Measurements from ENCODE around the gene CACNA1G.

CACNA1G gene

GRCh38 chr17:50635732-50635981, 75.1 kb downstream of the CACNA1G start:
- no peak for DNase-seq

- DNase-seq, result no peak
Measured at GRCh38 chr17:50635982-50636803, 75.7 kb downstream of the CACNA1G start.

- DNase-seq, result no peak
Measured at GRCh38 chr17:50636804-50637195, 76.3 kb downstream of the CACNA1G start.

- DNase-seq, result no peak
Measured at GRCh38 chr17:50637829-50638605, 77.5 kb downstream of the CACNA1G start.

GRCh38 chr17:50638606-50638965, 78.1 kb downstream of the CACNA1G start:
- peak; percentile 65 to 74 for DNase-seq

- peak; percentile 94 to 98 for DNase-seq
Measured at GRCh38 chr17:50638966-50639713, 78.6 kb downstream of the CACNA1G start.

- no peak for DNase-seq
Measured at GRCh38 chr17:50640686-50641351, 80.3 kb downstream of the CACNA1G start.

GRCh38 chr17:50641357-50641756, 80.8 kb downstream of the CACNA1G start:
- DNase-seq, result no peak

- DNase-seq, result no peak
Measured at GRCh38 chr17:50642071-50642721, 81.7 kb downstream of the CACNA1G start.

- no peak for DNase-seq
Measured at GRCh38 chr17:50642722-50643656, 82.5 kb downstream of the CACNA1G start.

- no peak for DNase-seq
Measured at GRCh38 chr17:50645748-50646682, 85.5 kb downstream of the CACNA1G start.

- DNase-seq, result no peak
Measured at GRCh38 chr17:50647187-50647586, 86.7 kb downstream of the CACNA1G start.

GRCh38 chr17:50649042-50649908, 88.8 kb downstream of the CACNA1G start:
- DNase-seq, result no peak

- DNase-seq, result no peak
Measured at GRCh38 chr17:50651661-50652060, 91.1 kb downstream of the CACNA1G start.

GRCh38 chr17:50653738-50654137, 93.2 kb downstream of the CACNA1G start:
- no peak for DNase-seq

- DNase-seq, result no peak
Measured at GRCh38 chr17:50656509-50656908, 96.0 kb downstream of the CACNA1G start.

GRCh38 chr17:50657054-50657453, 96.5 kb downstream of the CACNA1G start:
- no peak for DNase-seq

GRCh38 chr17:50657627-50658026, 97.1 kb downstream of the CACNA1G start:
- no peak for DNase-seq

- DNase-seq, result no peak
Measured at GRCh38 chr17:50658616-50659015, 98.1 kb downstream of the CACNA1G start.

Data from SW 1271 (cell line).